ENCODE results near the gene UQCR11. TPM values are rescaled to one million over a fixed set of nuclear protein-coding genes. Genes with fewer than 3 reads are reported as not detected.

UQCR11 gene
- total RNA-seq, 2 donors from 2014 or later, result 32.7 to 51.9 TPM

GRCh38 chr19:1629256-1629808 is 24.1 kb upstream of the UQCR11 start:
- Histone ChIP-seq H3K27ac (no peak overlapping the region), H3K27me3 (replicated peaks; ENCODE audit: insufficient read depth) (no peaks in the 10 kb centered on the region), H3K4me1 (ENCODE audit: control insufficient read depth in 1 of 2, low read depth in 2 of 2) (no peaks in the 10 kb centered on the region), H3K4me3 (no peak overlapping the region), H3K9me3 (no peaks in the 10 kb centered on the region), H3K36me3 (no peaks in the 10 kb centered on the region)
- DNase-seq (ENCODE audit: low spot score), result no peak
- no peak for ATAC-seq (ENCODE audit: insufficient number of reproducible peaks, low FRiP score, low read depth)
- TF ChIP-seq, protein P1, sequence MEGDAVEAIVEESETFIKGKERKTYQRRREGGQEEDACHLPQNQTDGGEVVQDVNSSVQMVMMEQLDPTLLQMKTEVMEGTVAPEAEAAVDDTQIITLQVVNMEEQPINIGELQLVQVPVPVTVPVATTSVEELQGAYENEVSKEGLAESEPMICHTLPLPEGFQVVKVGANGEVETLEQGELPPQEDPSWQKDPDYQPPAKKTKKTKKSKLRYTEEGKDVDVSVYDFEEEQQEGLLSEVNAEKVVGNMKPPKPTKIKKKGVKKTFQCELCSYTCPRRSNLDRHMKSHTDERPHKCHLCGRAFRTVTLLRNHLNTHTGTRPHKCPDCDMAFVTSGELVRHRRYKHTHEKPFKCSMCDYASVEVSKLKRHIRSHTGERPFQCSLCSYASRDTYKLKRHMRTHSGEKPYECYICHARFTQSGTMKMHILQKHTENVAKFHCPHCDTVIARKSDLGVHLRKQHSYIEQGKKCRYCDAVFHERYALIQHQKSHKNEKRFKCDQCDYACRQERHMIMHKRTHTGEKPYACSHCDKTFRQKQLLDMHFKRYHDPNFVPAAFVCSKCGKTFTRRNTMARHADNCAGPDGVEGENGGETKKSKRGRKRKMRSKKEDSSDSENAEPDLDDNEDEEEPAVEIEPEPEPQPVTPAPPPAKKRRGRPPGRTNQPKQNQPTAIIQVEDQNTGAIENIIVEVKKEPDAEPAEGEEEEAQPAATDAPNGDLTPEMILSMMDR (IDR thresholded peaks at IDR 0.05), result no peak

DNA sequence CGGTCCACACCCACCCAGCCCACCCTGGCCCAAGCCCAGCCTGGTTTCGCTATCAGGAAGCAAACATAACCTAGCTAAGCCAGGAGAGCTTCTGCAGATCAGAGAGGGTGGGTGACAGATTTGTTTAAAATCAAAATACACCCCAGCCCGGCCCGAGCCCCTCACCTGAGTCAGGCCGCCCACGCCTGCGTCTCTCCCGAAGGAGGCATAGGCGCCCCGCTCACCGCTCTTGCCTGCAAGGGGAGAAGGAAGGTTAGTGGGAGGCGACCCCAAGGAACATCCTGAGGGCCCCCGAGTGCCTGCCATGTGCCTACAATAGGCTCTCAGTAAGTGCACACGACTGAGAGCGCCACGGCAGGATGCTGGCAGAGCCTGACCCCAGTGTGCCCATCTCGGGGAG is 21.9 kb upstream of the UQCR11 start:
- peaks cover 5% of the 10 kb centered on the region for H3K36me3 ChIP-seq
- ATAC-seq (ENCODE audit: insufficient number of reproducible peaks, low FRiP score, low read depth), result no peak

GRCh38 chr19:1626417-1627010 is 21.3 kb upstream of the UQCR11 start:
- no peaks in the 10 kb centered on the region for H3K27me3 ChIP-seq (replicated peaks; ENCODE audit: insufficient read depth)
- no peaks in the 10 kb centered on the region for H3K9me3 ChIP-seq
- no peak overlapping the region for H3K4me3 ChIP-seq
- H3K27ac ChIP-seq, result no peak overlapping the region
- no peaks in the 10 kb centered on the region for H3K4me1 ChIP-seq (ENCODE audit: control insufficient read depth in 1 of 2, low read depth in 2 of 2)
- peaks cover 9% of the 10 kb centered on the region for H3K36me3 ChIP-seq
- DNase-seq (ENCODE audit: low spot score) (no peak), ATAC-seq (ENCODE audit: insufficient number of reproducible peaks, low FRiP score, low read depth) (no peak)
- TF ChIP-seq, protein P1 (IDR thresholded peaks at IDR 0.05), result no peak

More for the DNA sequence above, 21.9 kb upstream of the UQCR11 start:
- no peaks in the 10 kb centered on the region for H3K4me1 ChIP-seq (ENCODE audit: control insufficient read depth in 1 of 2, low read depth in 2 of 2)
- H3K27me3 ChIP-seq (replicated peaks; ENCODE audit: insufficient read depth), result no peaks in the 10 kb centered on the region
- no peaks in the 10 kb centered on the region for H3K9me3 ChIP-seq
- DNase-seq (ENCODE audit: low spot score), result no peak
- TF ChIP-seq, protein P1 (IDR thresholded peaks at IDR 0.05), result no peak
- no peak overlapping the region for H3K27ac ChIP-seq
- H3K4me3 ChIP-seq, result no peak overlapping the region

DNA sequence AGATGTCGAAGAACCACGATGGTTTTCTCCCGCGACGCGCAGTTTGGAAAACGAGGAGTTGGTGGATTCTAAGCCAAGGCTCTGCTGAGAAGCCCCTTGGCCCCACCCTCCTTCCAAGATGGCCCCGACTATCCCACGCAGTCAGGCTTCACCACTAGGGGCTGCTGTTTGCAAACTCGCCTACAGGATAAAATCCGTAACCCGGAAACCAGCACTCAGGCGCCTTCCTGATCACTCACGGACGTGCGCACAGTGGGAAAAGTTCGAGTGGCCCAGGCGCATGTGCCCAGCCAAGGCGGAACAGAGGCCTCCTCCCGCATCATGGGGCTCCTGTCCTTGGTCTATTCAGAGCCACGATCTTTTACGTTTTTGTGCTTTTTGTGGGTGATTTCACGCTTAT is 19.2 kb upstream of the UQCR11 start:
- H3K36me3 ChIP-seq, result peaks cover 20% of the 10 kb centered on the region
- no peak overlapping the region for H3K27ac ChIP-seq
- TF ChIP-seq, protein P1 (IDR thresholded peaks at IDR 0.05), result peak; percentile 52
- no peaks in the 10 kb centered on the region for H3K9me3 ChIP-seq
- no peak for ATAC-seq (ENCODE audit: insufficient number of reproducible peaks, low FRiP score, low read depth)
- H3K4me3 ChIP-seq, result no peak overlapping the region
- H3K4me1 ChIP-seq (ENCODE audit: control insufficient read depth in 1 of 2, low read depth in 2 of 2), result no peaks in the 10 kb centered on the region
- DNase-seq (ENCODE audit: low spot score), result no peak
- H3K27me3 ChIP-seq (replicated peaks; ENCODE audit: insufficient read depth), result no peaks in the 10 kb centered on the region

GRCh38 chr19:1622541-1622940 is 17.3 kb upstream of the UQCR11 start:
- H3K4me1 ChIP-seq (ENCODE audit: control insufficient read depth in 1 of 2, low read depth in 2 of 2), result no peaks in the 10 kb centered on the region
- TF ChIP-seq, protein P1 (IDR thresholded peaks at IDR 0.05), result no peak
- H3K4me3 ChIP-seq, result no peak overlapping the region
- no peaks in the 10 kb centered on the region for H3K27me3 ChIP-seq (replicated peaks; ENCODE audit: insufficient read depth)
- DNase-seq (ENCODE audit: low spot score) (no peak), ATAC-seq (ENCODE audit: insufficient number of reproducible peaks, low FRiP score, low read depth) (no peak)
- peaks cover 26% of the 10 kb centered on the region for H3K36me3 ChIP-seq
- H3K27ac ChIP-seq, result no peak overlapping the region
- H3K9me3 ChIP-seq, result no peaks in the 10 kb centered on the region

Data from thoracic aorta (tissue), 2 donors.